ENCODE measurements around the gene MAST2.

- TF ChIP-seq EZH2 (IDR thresholded peaks at IDR 0.05; ENCODE audit: insufficient read depth, poor library complexity, severe bottlenecking) (no peak), EZH2phosphoT487 (IDR thresholded peaks at IDR 0.05; ENCODE audit: insufficient read depth, low read depth) (no peak)
These were observed 257.7 kb downstream of the MAST2 start for GRCh38 chr1:46061146-46061545.

Data from GM23248 (cell line).